Hippocampal formation (tissue), 2 donors: ENCODE data around the gene CLEC10A.
A peak's percentile ranks its signal among the peaks of the same experiment; 100 is the strongest.

Experiments used
- DNase-seq, 2 donors: peaks; one replicate each; lab custom pipeline; 2025; lab: John Stamatoyannopoulos, UW

Gene CLEC10A

GRCh38 chr17:7039832-7040231 lies 40.2 kb downstream of the CLEC10A start:
- DNase-seq = no peak

GRCh38 chr17:7038025-7038862 lies 41.8 kb downstream of the CLEC10A start:
- DNase-seq = no peak

- peak; percentile 83 to 84 for DNase-seq
These were observed 44.3 kb downstream of the CLEC10A start, which contains the start of gene SLC16A13 for GRCh38 chr17:7035591-7036368. Gene SLC16A13, plus strand, starts transcription at chr17:7036015. Its CDS starts 368 bp downstream, at chr17:7036383.

DNA sequence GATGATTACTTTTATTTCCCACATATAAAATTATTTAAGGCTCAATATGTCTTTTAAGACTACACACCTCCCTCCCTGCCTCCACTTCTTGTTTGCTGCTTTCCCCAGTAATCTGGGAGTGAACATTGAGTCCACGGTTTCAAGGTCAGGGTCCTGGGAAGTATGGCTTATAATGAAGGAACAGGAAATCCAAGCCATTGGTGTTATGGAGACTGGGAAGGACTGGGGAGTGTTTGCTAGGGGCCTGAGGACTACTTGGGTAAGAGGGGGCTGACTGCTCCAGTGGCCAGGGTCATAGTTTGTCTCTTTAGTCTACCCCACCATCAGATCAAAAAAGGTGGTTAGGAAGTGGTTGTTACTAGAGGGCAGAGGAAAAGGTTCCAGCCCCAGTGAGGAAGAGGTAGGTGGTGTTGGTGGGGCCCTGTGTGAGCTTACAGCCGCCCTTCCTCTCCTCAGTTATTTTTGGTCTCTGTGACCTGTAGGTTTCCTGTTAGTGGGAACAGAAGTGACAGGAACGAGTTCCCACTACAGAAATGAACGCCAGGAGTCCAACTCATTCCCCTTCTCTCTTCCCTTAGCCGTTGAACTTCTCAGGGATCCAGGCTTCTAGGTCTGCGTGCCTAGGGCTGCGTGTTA lies 45.0 kb downstream of the CLEC10A start:
- DNase-seq = no peak

DNA sequence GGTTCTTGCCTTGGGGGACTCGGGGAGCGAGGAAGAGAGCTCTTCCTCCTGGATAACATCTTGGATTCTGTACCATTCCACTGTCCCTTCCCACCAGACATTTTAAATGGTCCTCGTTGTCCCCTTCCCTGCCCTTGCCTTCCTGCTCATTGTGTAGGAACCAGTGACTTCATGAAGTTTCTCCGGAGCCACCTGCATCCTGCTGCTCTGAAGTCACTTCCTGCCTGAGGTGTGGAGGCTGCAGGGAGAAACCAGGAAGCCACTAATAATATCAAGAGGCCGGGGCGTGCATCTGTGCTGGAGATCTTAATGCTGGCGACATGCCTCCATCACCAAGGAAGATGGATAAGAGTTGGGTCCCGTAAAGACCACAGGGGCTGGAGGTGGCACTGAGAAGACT lies 50.4 kb downstream of the CLEC10A start:
- DNase-seq = no peak

DNA sequence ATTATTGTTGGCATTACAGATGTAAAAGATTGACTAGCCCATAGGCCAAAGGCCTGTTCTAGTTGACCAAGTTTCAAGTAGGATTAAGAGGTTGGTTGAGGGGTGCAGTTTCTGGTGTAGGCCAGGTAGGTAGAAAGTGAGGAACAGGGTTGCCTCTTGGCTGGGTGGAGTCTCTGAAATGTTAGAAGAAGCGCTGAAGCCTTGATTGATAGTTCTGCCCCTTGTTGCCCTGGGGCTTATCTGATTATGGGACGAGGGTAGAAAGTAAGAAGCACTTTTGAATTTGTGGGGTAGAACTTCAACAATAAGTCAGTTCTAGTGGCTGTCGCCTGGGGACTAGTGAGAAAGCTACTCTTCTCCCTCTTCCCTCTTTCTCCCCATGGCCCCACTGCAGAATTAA lies 51.0 kb downstream of the CLEC10A start:
- DNase-seq = no peak

DNA sequence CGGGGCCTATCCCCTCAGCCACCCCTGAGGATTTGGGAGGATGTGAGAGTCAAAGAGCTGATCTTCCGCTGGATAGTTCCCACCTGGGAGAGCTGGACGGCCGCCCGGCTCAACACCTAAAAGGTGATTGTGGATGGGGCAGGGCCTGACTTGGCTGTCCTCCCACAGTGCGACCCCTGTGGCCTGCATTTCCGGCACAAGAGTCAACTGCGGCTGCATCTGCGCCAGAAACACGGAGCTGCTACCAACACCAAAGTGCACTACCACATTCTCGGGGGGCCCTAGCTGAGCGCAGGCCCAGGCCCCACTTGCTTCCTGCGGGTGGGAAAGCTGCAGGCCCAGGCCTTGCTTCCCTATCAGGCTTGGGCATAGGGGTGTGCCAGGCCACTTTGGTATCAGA lies 52.7 kb downstream of the CLEC10A start:
- no peak for DNase-seq

- no peak for DNase-seq
These were observed 53.5 kb downstream of the CLEC10A start for GRCh38 chr17:7026471-7027115.

DNA sequence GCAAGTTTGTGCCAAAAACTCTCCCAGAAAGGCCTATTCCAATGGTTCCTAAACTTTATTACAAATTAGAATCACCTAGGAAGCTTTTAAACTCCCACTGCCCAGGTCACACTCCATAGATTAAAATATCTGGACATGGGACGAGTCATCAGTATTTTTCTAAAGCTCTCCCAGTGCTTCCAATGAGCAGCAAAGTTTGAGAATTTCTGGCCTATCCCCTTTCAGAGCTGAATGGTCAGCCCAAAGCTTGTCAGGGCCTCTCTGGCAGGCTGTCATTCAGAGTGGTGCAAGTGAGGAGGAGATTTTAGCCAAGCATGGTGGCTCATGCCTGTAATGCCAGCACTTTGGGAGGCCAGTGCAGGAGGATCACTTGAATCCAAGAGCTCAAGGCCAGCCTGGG lies 54.8 kb downstream of the CLEC10A start:
- no peak for DNase-seq
